ENCODE results near the gene PTPN11. TPM values are rescaled to one million over a fixed set of nuclear protein-coding genes. Genes with fewer than 3 reads are reported as not detected.

The PTPN11 gene
- total RNA-seq, 4 donors from 2014 or later: 131 to 178 (median 141) TPM

GRCh38 chr12:112535637-112536366, 117.1 kb downstream of the PTPN11 start:
- TF ChIP-seq CTCF (IDR thresholded peaks at IDR 0.05) (no peak), POLR2A (IDR thresholded peaks at IDR 0.05) (no peak), POLR2AphosphoS5 (IDR thresholded peaks at IDR 0.05) (no peak), EP300 (IDR thresholded peaks at IDR 0.05) (no peak)
- 78 to 85% methylated on average over 5 to 6 of the region's 6 CpGs for WGBS, 2 donors (ENCODE audit: low coverage in 1 of 2)
- ATAC-seq: no peak

GRCh38 chr12:112536367-112536730, 117.6 kb downstream of the PTPN11 start:
- Histone ChIP-seq H3K27ac (no peak overlapping the region), H3K9me3 (no peaks in the 10 kb centered on the region), H3K4me3 (no peak overlapping the region), H3K27me3 (peaks cover 18% of the 10 kb centered on the region), H3K36me3 (no peaks in the 10 kb centered on the region), H3K4me1 (no peaks in the 10 kb centered on the region)
- ATAC-seq: no peak
- TF ChIP-seq EP300 (IDR thresholded peaks at IDR 0.05) (no peak), CTCF (IDR thresholded peaks at IDR 0.05) (no peak), POLR2AphosphoS5 (IDR thresholded peaks at IDR 0.05) (no peak), POLR2A (IDR thresholded peaks at IDR 0.05) (no peak)
- 92 to 96% methylated on average over 3 to 6 of the region's 6 CpGs for WGBS, 2 donors (ENCODE audit: low coverage in 1 of 2)

More at GRCh38 chr12:112535637-112536366, 117.1 kb downstream of the PTPN11 start:
- Histone ChIP-seq H3K27ac (no peak overlapping the region), H3K36me3 (no peaks in the 10 kb centered on the region), H3K27me3 (peaks cover 15% of the 10 kb centered on the region), H3K9me3 (no peaks in the 10 kb centered on the region), H3K4me3 (no peak overlapping the region), H3K4me1 (no peaks in the 10 kb centered on the region)

GRCh38 chr12:112537710-112538396, 119.1 kb downstream of the PTPN11 start:
- H3K4me3 ChIP-seq: no peak overlapping the region
- WGBS, 2 donors (ENCODE audit: low coverage in 1 of 2): 17 to 37% methylated on average over 1 to 3 of the region's 3 CpGs
- peaks cover 20% of the 10 kb centered on the region for H3K27me3 ChIP-seq
- H3K36me3 ChIP-seq: no peaks in the 10 kb centered on the region
- H3K27ac ChIP-seq: no peak overlapping the region
- TF ChIP-seq POLR2A (IDR thresholded peaks at IDR 0.05) (no peak), POLR2AphosphoS5 (IDR thresholded peaks at IDR 0.05) (no peak), EP300 (IDR thresholded peaks at IDR 0.05) (no peak), CTCF (IDR thresholded peaks at IDR 0.05) (no peak)
- H3K4me1 ChIP-seq: no peaks in the 10 kb centered on the region
- ATAC-seq: no peak
- H3K9me3 ChIP-seq: no peaks in the 10 kb centered on the region

- no peak for TF ChIP-seq EP300 (IDR thresholded peaks at IDR 0.05)
- TF ChIP-seq POLR2A (IDR thresholded peaks at IDR 0.05): no peak
- TF ChIP-seq POLR2AphosphoS5 (IDR thresholded peaks at IDR 0.05): no peak
- TF ChIP-seq CTCF (IDR thresholded peaks at IDR 0.05): no peak
- Histone ChIP-seq H3K9me3 (no peaks in the 10 kb centered on the region), H3K4me3 (no peak overlapping the region), H3K36me3 (no peaks in the 10 kb centered on the region), H3K27me3 (peaks cover 20% of the 10 kb centered on the region), H3K27ac (no peak overlapping the region), H3K4me1 (no peaks in the 10 kb centered on the region)
- WGBS, 2 donors (ENCODE audit: low coverage in 1 of 2): 56% methylated on average over 2 of the region's 2 CpGs; no CpG with 5 or more reads in 1 of the 2 donors
- ATAC-seq: no peak
Observed at GRCh38 chr12:112538740-112539139, 120.0 kb downstream of the PTPN11 start.

GRCh38 chr12:112539221-112539620, 120.5 kb downstream of the PTPN11 start:
- Histone ChIP-seq H3K27ac (no peak overlapping the region), H3K36me3 (no peaks in the 10 kb centered on the region), H3K4me1 (no peaks in the 10 kb centered on the region), H3K9me3 (no peaks in the 10 kb centered on the region), H3K4me3 (no peak overlapping the region), H3K27me3 (peaks cover 23% of the 10 kb centered on the region)
- 22 to 55% methylated on average over 3 of the region's 3 CpGs for WGBS, 2 donors (ENCODE audit: low coverage in 1 of 2)
- ATAC-seq: no peak
- TF ChIP-seq EP300 (IDR thresholded peaks at IDR 0.05): no peak
- no peak for TF ChIP-seq POLR2AphosphoS5 (IDR thresholded peaks at IDR 0.05)
- no peak for TF ChIP-seq POLR2A (IDR thresholded peaks at IDR 0.05)
- TF ChIP-seq CTCF (IDR thresholded peaks at IDR 0.05): no peak

Measured in gastroesophageal sphincter (tissue), 4 donors.